PC-3 (cell line): Measurements from ENCODE around the gene ITGA8. TPM values are rescaled to one million over a fixed set of nuclear protein-coding genes. Genes with fewer than 3 reads are reported as not detected.

Experiments
- ATAC-seq: fragments of 200-7000 bp; cut with Tn5 transposase; 2 replicates; pipeline ENCODE4 v1.9.1; 2020; ENCODE audit warnings: mild to moderate bottlenecking, moderate library complexity
- BruUV-seq: library from RNA; stranded (reverse); fragments of 400-500 nt; replicated peaks from 2 replicates; lab custom pipeline; 2021; lab: Mats Ljungman, UMichigan
- CTCF ChIA-PET: fragments of 300-600 bp; sonication (Branson Sonifier 250); formaldehyde crosslinking; loops from one replicate; lab custom pipeline; 2022; ENCODE audit warnings: antibody characterized with exemption; lab: Charles Lee
- POLR2A ChIA-PET: fragments of 300-600 bp; sonication (Branson Sonifier 250); formaldehyde crosslinking; loops from one replicate; lab custom pipeline; 2022; ENCODE audit warnings: antibody characterized with exemption; ENCODE audit not compliant: unreplicated experiment; lab: Charles Lee
- DNase-seq: peaks from one replicate; pipeline ENCODE4 v3.0.0-alpha.2; 2015
- H2AFZ ChIP-seq: fragments of 300-600 bp; sonication (generic); 2 replicates; pipeline ENCODE4 v1.6.0; 2016; ENCODE audit warnings: antibody characterized with exemption, low read length
- H3F3A ChIP-seq: fragments of 300-600 bp; sonication (generic); one replicate; pipeline ENCODE4 v1.6.0; 2017; ENCODE audit warnings: antibody characterized with exemption, low read length, control low read depth, mild to moderate bottlenecking; ENCODE audit not compliant: unreplicated experiment
- H3K27ac ChIP-seq: fragments of 300-600 bp; sonication (generic); 2 replicates; pipeline ENCODE4 v1.5.1; 2016; ENCODE audit warnings: mild to moderate bottlenecking, low read length
- H3K27me3 ChIP-seq: fragments of 300-600 bp; sonication (generic); 2 replicates; pipeline ENCODE4 v1.6.1; 2016; ENCODE audit warnings: low read length, mixed read lengths
- H3K36me3 ChIP-seq: fragments of 300-600 bp; sonication (generic); 2 replicates; pipeline ENCODE4 v1.6.1; 2016; ENCODE audit warnings: low read depth, mixed run types, low read length, mixed read lengths
- H3K4me1 ChIP-seq: fragments of 300-600 bp; sonication (generic); 2 replicates; pipeline ENCODE4 v1.5.1; 2016; ENCODE audit warnings: low read length; ENCODE audit not compliant: insufficient read depth
- H3K4me2 ChIP-seq: fragments of 300-600 bp; sonication (generic); 2 replicates; pipeline ENCODE4 v1.6.0; 2016; ENCODE audit warnings: low read length
- H3K4me3 ChIP-seq: fragments of 300-600 bp; sonication (generic); 2 replicates; pipeline ENCODE4 v1.5.1; 2016; ENCODE audit warnings: mild to moderate bottlenecking, low read length, mixed read lengths
- H3K79me2 ChIP-seq: fragments of 300-600 bp; sonication (generic); 2 replicates; pipeline ENCODE4 v1.6.1; 2017; ENCODE audit warnings: low read length, mixed read lengths
- H3K9ac ChIP-seq: fragments of 300-600 bp; sonication (generic); 2 replicates; pipeline ENCODE4 v1.6.0; 2016; ENCODE audit warnings: mild to moderate bottlenecking, low read length
- H3K9me2 ChIP-seq: fragments of 300-600 bp; sonication (generic); replicated peaks from 2 replicates; pipeline ENCODE4 v1.6.1; 2016; ENCODE audit warnings: mixed run types, low read length, mixed read lengths
- H3K9me3 ChIP-seq: fragments of 300-600 bp; sonication (generic); 2 replicates; pipeline ENCODE4 v1.6.1; 2016; ENCODE audit warnings: low read length, mixed read lengths
- H4K20me1 ChIP-seq: fragments of 300-600 bp; sonication (generic); 2 replicates; pipeline ENCODE4 v1.6.1; 2016; ENCODE audit warnings: low read length, mixed read lengths
- CTCF ChIP-seq: fragments of 300-600 bp; sonication (generic); conservative IDR thresholded peaks from 2 replicates; pipeline ENCODE4 v1.5.1; 2017; ENCODE audit warnings: antibody characterized with exemption, low read depth, mild to moderate bottlenecking, low read length
- EZH2 ChIP-seq: fragments of 300-600 bp; sonication (generic); IDR thresholded peaks from one replicate; pipeline ENCODE4 v1.6.1; 2017; ENCODE audit warnings: antibody characterized with exemption, mild to moderate bottlenecking, low read length; ENCODE audit not compliant: unreplicated experiment
- EZH2phosphoT487 ChIP-seq: fragments of 300-600 bp; sonication (generic); IDR thresholded peaks from 2 replicates; pipeline ENCODE4 v1.6.1; 2018; ENCODE audit warnings: mild to moderate bottlenecking, antibody characterized with exemption, low read length, borderline replicate concordance
- intact Hi-C: fragments of 100-400 bp; cut with micrococcal nuclease; formaldehyde crosslinking; loops from 2 replicates; pipeline ENCODE4 v1.9.0; 2023
- total RNA-seq: library from RNA; depleted of rRNA; stranded (reverse); fragments of >200 nt; gene quantifications from 2 replicates; pipeline ENCODE4 v1.2.3, GENCODE V29; 2014

ITGA8 gene
- total RNA-seq, 1 experiment from 2014 or later = not detected

GRCh38 chr10:15486404-15486803 is 233.3 kb downstream of the ITGA8 start:
- intact Hi-C loops = no loop called here
- Histone ChIP-seq H2AFZ (no peak overlapping the region), H4K20me1 (no peaks in the 10 kb centered on the region), H3K9me3 (no peaks in the 10 kb centered on the region), H3F3A (no peaks in the 10 kb centered on the region), H3K36me3 (no peaks in the 10 kb centered on the region), H3K9ac (no peak overlapping the region), H3K4me3 (no peak overlapping the region), H3K4me2 (no peak overlapping the region), H3K9me2 (no peaks in the 10 kb centered on the region), H3K27ac (no peak overlapping the region), H3K4me1 (no peaks in the 10 kb centered on the region), H3K27me3 (peaks cover 19% of the 10 kb centered on the region; the same call in 1 of the 2 replicates), H3K79me2 (no peaks in the 10 kb centered on the region)
- no TSS peak for BruUV-seq
- TF ChIP-seq CTCF = no peak
- TF ChIP-seq EZH2 = no peak
- no peak for TF ChIP-seq EZH2phosphoT487
- ATAC-seq = no peak
- ChIA-PET CTCF (no interaction called here), POLR2A (no interaction called here)
- no peak for DNase-seq

GRCh38 chr10:15485684-15486316 is 233.9 kb downstream of the ITGA8 start:
- BruUV-seq = no TSS peak
- H4K20me1 ChIP-seq = no peaks in the 10 kb centered on the region
- H3K27ac ChIP-seq = no peak overlapping the region
- H3K79me2 ChIP-seq = no peaks in the 10 kb centered on the region
- H3K9ac ChIP-seq = no peak overlapping the region
- no peaks in the 10 kb centered on the region for H3K9me3 ChIP-seq
- DNase-seq = no peak
- no peak overlapping the region for H3K4me2 ChIP-seq
- H3K4me1 ChIP-seq = no peaks in the 10 kb centered on the region
- TF ChIP-seq EZH2phosphoT487 (no peak), EZH2 (no peak), CTCF (no peak)
- peaks cover 24% of the 10 kb centered on the region; the same call in 1 of the 2 replicates for H3K27me3 ChIP-seq
- H3K36me3 ChIP-seq = no peaks in the 10 kb centered on the region
- ChIA-PET POLR2A (no interaction called here), CTCF (no interaction called here)
- intact Hi-C loops = no loop called here
- no peaks in the 10 kb centered on the region for H3F3A ChIP-seq
- no peak for ATAC-seq
- H2AFZ ChIP-seq = no peak overlapping the region
- H3K4me3 ChIP-seq = no peak overlapping the region
- no peaks in the 10 kb centered on the region for H3K9me2 ChIP-seq

- CTCF ChIA-PET = no interaction called here
- H3K4me3 ChIP-seq = no peak overlapping the region
Measured at GRCh38 chr10:15485027-15485426, 234.7 kb downstream of the ITGA8 start.

More at GRCh38 chr10:15485027-15485426, 234.7 kb downstream of the ITGA8 start:
- Histone ChIP-seq H3K27ac (no peak overlapping the region), H3K36me3 (no peaks in the 10 kb centered on the region), H3F3A (no peaks in the 10 kb centered on the region), H3K9me3 (no peaks in the 10 kb centered on the region), H3K9me2 (no peaks in the 10 kb centered on the region), H3K9ac (no peak overlapping the region), H3K4me1 (no peaks in the 10 kb centered on the region), H3K4me2 (no peak overlapping the region), H2AFZ (no peak overlapping the region), H4K20me1 (no peaks in the 10 kb centered on the region), H3K79me2 (no peaks in the 10 kb centered on the region), H3K27me3 (peaks cover 24% of the 10 kb centered on the region; the same call in 1 of the 2 replicates)
- intact Hi-C loops = no loop called here
- ATAC-seq (no peak), DNase-seq (no peak)
- POLR2A ChIA-PET = no interaction called here
- no peak for TF ChIP-seq EZH2phosphoT487
- TF ChIP-seq CTCF = no peak
- TF ChIP-seq EZH2 = no peak
- no TSS peak for BruUV-seq
